HEK293T (cell line): ENCODE results near the gene POLR1A.

ENCODE experiments used
- CTCF ChIA-PET: fragments of 350-600 bp; formaldehyde crosslinking; extraction: SDS; loops from one replicate; lab custom pipeline; 2021; ENCODE audit warnings: antibody characterized with exemption, inconsistent platforms; lab: Yijun Ruan, JAX
- POLR2A ChIA-PET: fragments of 350-600 bp; formaldehyde crosslinking; extraction: SDS; loops from one replicate; lab custom pipeline; 2020; ENCODE audit warnings: antibody characterized with exemption, inconsistent platforms; lab: Yijun Ruan, JAX
- DNase-seq: peaks from one replicate; pipeline ENCODE4 v3.0.0; 2012; ENCODE audit warnings: mixed read lengths; ENCODE audit errors: extremely low spot score
- ARNT ChIP-seq: fragments of 450-650 bp; IDR thresholded peaks from 2 replicates; pipeline ENCODE4 v1.6.1; 2017; ENCODE audit warnings: mild to moderate bottlenecking
- BHLHE40 ChIP-seq: fragments of 450-650 bp; IDR thresholded peaks from 2 replicates; pipeline ENCODE4 v1.6.1; 2016; ENCODE audit warnings: mild to moderate bottlenecking, moderate library complexity, borderline replicate concordance
- CTBP1 ChIP-seq: fragments of 450-650 bp; IDR thresholded peaks from 2 replicates; pipeline ENCODE4 v1.6.1; 2016; ENCODE audit warnings: borderline replicate concordance
- ELF4 ChIP-seq: fragments of 450-650 bp; IDR thresholded peaks from 2 replicates; pipeline ENCODE4 v1.6.1; 2017; ENCODE audit warnings: antibody characterized with exemption
- FOXA1 ChIP-seq: fragments of 450-650 bp; IDR thresholded peaks from 2 replicates; pipeline ENCODE4 v1.6.1; 2016; ENCODE audit warnings: mild to moderate bottlenecking
- FOXK2 ChIP-seq: fragments of 450-650 bp; IDR thresholded peaks from 2 replicates; pipeline ENCODE4 v1.6.1; 2016; ENCODE audit warnings: mild to moderate bottlenecking
- FOXM1 ChIP-seq: fragments of 450-650 bp; IDR thresholded peaks from 2 replicates; pipeline ENCODE4 v1.6.1; 2017; ENCODE audit warnings: mild to moderate bottlenecking, borderline replicate concordance
- HDGF ChIP-seq: fragments of 450-650 bp; IDR thresholded peaks from 2 replicates; pipeline ENCODE4 v1.6.1; 2017; ENCODE audit warnings: antibody characterized with exemption, borderline replicate concordance
- L3MBTL2 ChIP-seq: fragments of 450-650 bp; conservative IDR thresholded peaks from 2 replicates; pipeline ENCODE4 v1.6.1; 2016; ENCODE audit warnings: mild to moderate bottlenecking
- LEF1 ChIP-seq: fragments of 450-650 bp; IDR thresholded peaks from 2 replicates; pipeline ENCODE4 v1.6.1; 2017; ENCODE audit warnings: mild to moderate bottlenecking, borderline replicate concordance
- NFRKB ChIP-seq: fragments of 450-650 bp; IDR thresholded peaks from 2 replicates; pipeline ENCODE4 v1.6.1; 2016; ENCODE audit warnings: mild to moderate bottlenecking, moderate library complexity
- SP1 ChIP-seq: fragments of 450-650 bp; IDR thresholded peaks from 2 replicates; pipeline ENCODE4 v1.6.1; 2017
- SUZ12 ChIP-seq: fragments of 450-650 bp; IDR thresholded peaks from 2 replicates; pipeline ENCODE4 v1.6.1; 2016; ENCODE audit warnings: mild to moderate bottlenecking
- TARDBP ChIP-seq: fragments of 450-650 bp; IDR thresholded peaks from 2 replicates; pipeline ENCODE4 v1.6.1; 2016
- ZNF384 ChIP-seq: fragments of 450-650 bp; IDR thresholded peaks from 2 replicates; pipeline ENCODE4 v1.6.1; 2016
- TF ChIP-seq, protein P1 (sequence below): fragments of 450-650 bp; IDR thresholded peaks from 2 replicates; pipeline ENCODE4 v1.6.1; 2016

POLR1A gene

DNA sequence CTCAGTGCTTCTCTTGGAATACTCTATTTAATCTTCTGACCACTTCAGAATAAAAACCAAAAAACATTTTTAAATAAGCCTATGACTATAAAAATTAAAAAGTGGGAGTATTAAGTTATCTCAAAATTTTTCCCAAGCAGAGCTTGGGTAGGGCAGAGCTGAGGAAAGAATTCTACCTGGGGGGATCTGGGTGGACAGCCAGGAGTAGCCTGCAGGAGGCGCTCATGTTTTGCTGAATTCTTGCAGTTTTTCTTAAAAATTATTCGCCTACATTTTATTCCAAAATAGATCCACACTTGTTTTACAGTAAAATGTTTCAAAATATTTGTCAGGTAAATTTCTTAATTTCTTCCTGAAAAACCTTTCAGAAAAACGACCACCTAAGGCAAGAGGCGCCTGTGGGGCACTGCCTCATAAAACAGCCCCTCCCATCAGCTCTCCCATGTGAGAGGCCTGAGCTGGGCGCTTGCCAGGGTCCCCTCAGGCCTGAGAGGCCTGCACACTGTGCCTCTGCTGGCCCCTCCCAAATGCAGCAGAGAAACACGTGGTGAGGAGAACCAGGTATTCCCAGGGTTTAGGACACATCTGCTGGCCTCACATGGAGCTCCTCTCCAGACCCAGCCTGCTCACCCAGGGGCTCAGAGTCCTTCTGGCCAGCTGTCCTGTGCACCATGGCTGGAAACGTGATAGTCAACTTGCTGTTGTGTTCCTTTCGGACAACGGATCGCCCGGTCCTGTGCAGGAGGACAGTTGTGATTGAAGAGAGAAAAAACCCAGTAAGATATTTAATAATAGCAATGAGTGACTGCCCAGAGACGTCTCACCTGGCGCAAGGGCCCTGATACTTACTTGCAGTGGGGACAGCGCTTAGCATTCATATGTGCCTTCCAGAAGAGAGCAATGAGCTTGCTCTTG, 17.5 kb downstream of the POLR1A start:
- ChIA-PET POLR2A (interaction anchor here (2.1 kb wide), 1 partner anchor 18 kb away, joined by 6 read pairs; the partner anchor contains the start of genes POLR1A and PTCD3), CTCF (interaction anchor here (0.5 to 0.6 kb wide), 2 partner anchors 21 to 1340 kb away, joined by 3 read pairs; no protein-coding TSS in a partner anchor)
- peak; percentile 29 for DNase-seq
- TF ChIP-seq, protein P1, sequence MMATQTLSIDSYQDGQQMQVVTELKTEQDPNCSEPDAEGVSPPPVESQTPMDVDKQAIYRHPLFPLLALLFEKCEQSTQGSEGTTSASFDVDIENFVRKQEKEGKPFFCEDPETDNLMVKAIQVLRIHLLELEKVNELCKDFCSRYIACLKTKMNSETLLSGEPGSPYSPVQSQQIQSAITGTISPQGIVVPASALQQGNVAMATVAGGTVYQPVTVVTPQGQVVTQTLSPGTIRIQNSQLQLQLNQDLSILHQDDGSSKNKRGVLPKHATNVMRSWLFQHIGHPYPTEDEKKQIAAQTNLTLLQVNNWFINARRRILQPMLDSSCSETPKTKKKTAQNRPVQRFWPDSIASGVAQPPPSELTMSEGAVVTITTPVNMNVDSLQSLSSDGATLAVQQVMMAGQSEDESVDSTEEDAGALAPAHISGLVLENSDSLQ = no peak
- TF ChIP-seq ARNT (no peak), HDGF (no peak), ZNF384 (no peak), FOXA1 (no peak), ELF4 (no peak), L3MBTL2 (no peak)

DNA sequence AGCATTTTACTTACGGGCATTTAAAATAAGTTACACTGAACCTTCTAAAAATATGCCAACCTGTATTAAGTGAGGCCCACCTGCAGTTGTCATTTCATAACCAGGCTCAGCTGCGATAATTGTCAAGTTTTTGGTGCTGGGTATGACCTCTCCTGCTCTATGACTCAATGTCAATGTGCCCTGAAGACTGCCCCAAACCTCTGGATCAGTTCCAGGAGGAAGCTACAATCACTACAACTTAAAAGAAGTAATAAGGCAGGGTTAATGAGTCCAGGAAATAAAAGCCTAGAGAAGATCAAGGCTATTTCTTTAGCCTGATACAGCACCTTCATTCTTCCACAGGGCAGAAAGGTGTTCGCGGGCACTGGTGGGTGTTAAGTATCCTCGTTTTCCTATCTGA, 22.9 kb downstream of the POLR1A start:
- DNase-seq = no peak
- ChIA-PET POLR2A (no interaction called here), CTCF (interaction anchor here (1.0 kb wide), 1 partner anchor 255 kb away, joined by 3 read pairs; no protein-coding TSS in a partner anchor)
- TF ChIP-seq ARNT (no peak), BHLHE40 (no peak), NFRKB (no peak), FOXK2 (no peak), HDGF (no peak), SUZ12 (no peak), ZNF384 (no peak), L3MBTL2 (no peak), FOXM1 (no peak), SP1 (no peak), LEF1 (no peak), CTBP1 (no peak), TARDBP (no peak), ELF4 (no peak)
- TF ChIP-seq, protein P1 = no peak

DNA sequence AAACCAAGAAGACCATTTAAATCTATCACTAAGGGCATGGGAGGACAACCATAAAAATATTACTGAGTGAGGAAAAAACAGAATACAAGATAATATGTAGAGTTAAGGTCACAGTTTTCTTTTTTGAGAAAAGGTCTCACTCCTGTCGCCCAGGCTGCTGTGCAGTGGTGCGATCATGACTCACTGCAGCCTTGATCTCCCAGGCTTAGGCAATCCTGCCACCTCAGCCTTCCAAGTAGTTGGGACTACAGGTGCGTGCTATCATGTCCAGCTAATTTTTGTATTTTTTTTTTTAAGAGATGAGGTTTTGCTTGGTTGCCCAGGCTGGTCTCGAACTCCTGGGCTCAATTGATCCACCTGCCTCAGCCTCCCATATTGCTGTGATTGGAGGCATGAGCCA, 24.0 kb downstream of the POLR1A start:
- TF ChIP-seq FOXK2 (no peak), L3MBTL2 (no peak), CTBP1 (no peak), ARNT (no peak), BHLHE40 (no peak), ZNF384 (no peak), SUZ12 (no peak), HDGF (no peak), TARDBP (no peak), FOXM1 (no peak), NFRKB (no peak), ELF4 (no peak)
- TF ChIP-seq, protein P1 = no peak
- no peak for DNase-seq
- CTCF ChIA-PET = no interaction called here
- POLR2A ChIA-PET = no interaction called here

DNA sequence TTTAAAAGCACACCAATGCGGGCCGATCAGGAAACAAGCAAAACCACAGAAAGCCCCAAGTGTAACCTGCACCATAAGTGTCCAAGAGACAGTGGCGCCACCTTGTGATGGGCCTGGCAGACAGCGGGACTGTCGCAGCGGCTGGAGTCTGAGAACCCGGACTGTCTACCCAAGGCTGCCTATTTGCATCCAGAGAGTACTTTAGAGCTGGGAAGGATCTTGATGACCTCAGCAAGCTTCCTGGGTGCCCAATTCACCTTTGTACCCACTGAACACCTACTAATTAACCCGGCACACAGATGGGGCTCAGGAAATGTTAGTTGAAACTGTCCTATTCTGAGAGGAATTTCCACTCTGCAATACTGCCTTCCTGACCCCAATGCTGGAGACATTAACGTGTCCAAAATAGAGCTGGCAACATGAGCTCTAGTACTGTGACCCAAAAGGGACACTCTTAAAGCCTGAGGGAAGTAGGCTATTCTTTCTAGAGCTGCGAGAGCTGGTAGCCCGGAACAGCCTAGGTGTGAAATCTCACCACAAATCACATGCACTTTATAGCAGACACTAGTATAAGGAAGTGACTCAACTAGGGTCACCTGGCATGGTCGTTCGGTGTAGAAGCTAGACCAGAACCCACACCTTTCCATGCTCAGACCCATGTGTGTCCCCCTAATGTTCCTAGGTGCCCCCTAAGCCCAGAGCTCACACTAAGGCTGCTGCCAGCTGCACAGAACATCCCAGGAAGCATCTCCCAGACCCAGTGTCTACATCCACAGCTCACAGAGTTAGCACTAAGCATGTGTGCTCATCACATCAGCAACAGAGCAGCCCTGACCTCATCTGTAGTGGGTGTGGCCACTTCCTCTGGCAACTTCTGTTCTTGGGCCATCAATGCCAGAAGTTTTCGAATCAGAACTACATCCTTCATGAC, 25.4 kb downstream of the POLR1A start:
- POLR2A ChIA-PET = no interaction called here
- CTCF ChIA-PET = interaction anchor here (0.6 to 1.4 kb wide), 5 partner anchors 13 to 330 kb away, joined by 3 to 9 read pairs (median 5); no protein-coding TSS in a partner anchor
- peak; percentile 62 for DNase-seq
- TF ChIP-seq HDGF = no peak

DNA sequence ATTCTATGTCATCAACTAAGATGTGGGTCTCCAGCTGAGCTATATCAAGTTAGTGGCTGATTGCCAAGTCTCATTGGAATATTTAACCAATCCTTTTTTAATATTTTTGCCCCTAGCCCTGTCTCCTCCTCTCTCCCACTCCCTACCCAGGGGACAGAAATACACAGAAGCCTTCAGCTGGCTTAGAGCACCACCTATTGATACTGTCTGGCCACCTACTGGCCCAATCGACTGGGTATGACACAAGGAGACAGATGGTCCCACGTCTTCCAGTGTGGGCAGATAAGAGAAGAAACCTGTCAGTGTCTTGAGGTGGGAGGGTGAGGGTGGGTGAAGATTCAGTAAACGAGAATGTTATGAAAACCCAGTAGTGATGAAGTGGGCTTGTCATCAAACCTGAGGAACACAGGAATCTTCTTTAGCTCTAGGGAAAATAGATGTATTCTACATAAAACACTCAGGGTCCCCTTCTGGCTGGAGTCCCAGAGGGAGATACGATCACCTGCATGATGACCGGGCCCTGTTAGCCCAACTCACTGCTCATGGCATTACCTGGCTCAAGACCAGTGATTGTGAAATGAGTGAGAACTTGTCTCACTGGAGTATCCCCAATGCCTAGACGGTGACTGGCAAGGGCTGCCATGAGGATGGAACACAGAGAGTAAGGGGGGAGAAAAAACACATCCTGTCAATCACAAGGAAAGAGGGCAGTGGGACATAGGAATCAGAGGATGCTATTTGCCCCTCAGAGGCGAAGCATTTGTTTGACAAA, 26.7 kb downstream of the POLR1A start:
- POLR2A ChIA-PET = no interaction called here
- CTCF ChIA-PET = interaction anchor here (0.6 to 3.2 kb wide), 3 partner anchors 11 to 251 kb away, joined by 3 to 19 read pairs (median 4); no protein-coding TSS in a partner anchor
- TF ChIP-seq ZNF384 (no peak), NFRKB (no peak), TARDBP (no peak), BHLHE40 (no peak), ARNT (no peak), L3MBTL2 (no peak), FOXM1 (no peak), ELF4 (no peak), SUZ12 (no peak), LEF1 (no peak), FOXA1 (no peak), CTBP1 (no peak), SP1 (no peak), HDGF (no peak), FOXK2 (no peak)
- TF ChIP-seq, protein P1 = no peak
- DNase-seq = no peak
